PFSK-1 (cell line): ENCODE results near the gene REEP5.

ENCODE experiments used
- POLR2AphosphoS5 ChIP-seq: IDR thresholded peaks from 2 replicates; pipeline ENCODE4 v1.6.1; 2012; ENCODE audit warnings: low read depth, mild to moderate bottlenecking, control low read depth, low read length, moderate library complexity
- TAF1 ChIP-seq: IDR thresholded peaks from 2 replicates; pipeline ENCODE4 v1.6.1; 2012; ENCODE audit warnings: low read length, control low read depth, borderline replicate concordance; ENCODE audit not compliant: insufficient read depth

- TF ChIP-seq POLR2AphosphoS5 = no peak
- TF ChIP-seq TAF1 = no peak
These were observed 26.3 kb downstream of the REEP5 start for GRCh38 chr5:112895682-112896081.
